ENCODE results near the gene OXCT1.

GRCh38 chr5:41747301-41747700, 122.9 kb downstream of the OXCT1 start:
- TF ChIP-seq FOXP2 (optimal IDR thresholded peaks at IDR 0.05; ENCODE audit: borderline replicate concordance, extremely low read depth, extremely low read length, insufficient read depth) (no peak), REST (IDR thresholded peaks at IDR 0.05; ENCODE audit: insufficient read depth in 1 of 2, low read depth in 2 of 2, low read length in 2 of 2) (no peak), POLR2AphosphoS5 (IDR thresholded peaks at IDR 0.05; ENCODE audit: low read depth, low read length) (no peak), TAF1 (IDR thresholded peaks at IDR 0.05; ENCODE audit: borderline replicate concordance, insufficient read depth, low read length) (no peak), SIN3A (IDR thresholded peaks at IDR 0.05; ENCODE audit: borderline replicate concordance, insufficient read depth, low read length) (no peak)

Measured in PFSK-1 (cell line).